Activated CD8-positive, alpha-beta T cell treated with anti-CD3 and anti-CD28 coated beads for 36 hours (primary cell): ENCODE data around the gene ZSCAN5A. TPM values are rescaled to one million over a fixed set of nuclear protein-coding genes. Genes with fewer than 3 reads are reported as not detected.
"Not testable (repeated sequence)": the region's sequence is repeated elsewhere in the genome, so short reads cannot be mapped to it uniquely, and the experiment has no call there.

ENCODE experiments used
- ATAC-seq: fragments of 200-7000 bp; cut with Tn5 transposase; one replicate; pipeline ENCODE4 v1.10.0; 2021; ENCODE audit warnings: mild to moderate bottlenecking, moderate library complexity
- CTCF ChIA-PET: fragments of 350-600 bp; sonication (Branson Sonifier 250); formaldehyde crosslinking; loops from one replicate; lab custom pipeline; 2021; ENCODE audit warnings: antibody characterized with exemption; lab: Charles Lee
- POLR2A ChIA-PET: fragments of 350-600 bp; sonication (Branson Sonifier 250); formaldehyde crosslinking; loops from one replicate; lab custom pipeline; 2021; ENCODE audit warnings: antibody characterized with exemption; lab: Charles Lee
- DNase-seq: peaks from one replicate; pipeline ENCODE4 v3.0.0-alpha.2; 2020
- H3K27ac Mint-ChIP-seq: one replicate; pipeline ENCODE4 v1.8.0; 2021; ENCODE audit warnings: mild to moderate bottlenecking, mixed read lengths
- H3K27me3 Mint-ChIP-seq: one replicate; pipeline ENCODE4 v1.8.0; 2021; ENCODE audit warnings: mixed read lengths
- H3K36me3 Mint-ChIP-seq: one replicate; pipeline ENCODE4 v1.8.0; 2021; ENCODE audit warnings: low read depth, mixed read lengths
- H3K4me1 Mint-ChIP-seq: one replicate; pipeline ENCODE4 v1.8.0; 2021; ENCODE audit warnings: low read depth, mixed read lengths
- H3K4me3 Mint-ChIP-seq: one replicate; pipeline ENCODE4 v1.8.0; 2021; ENCODE audit warnings: mild to moderate bottlenecking, moderate library complexity, mixed read lengths
- H3K9me3 Mint-ChIP-seq: one replicate; pipeline ENCODE4 v1.8.0; 2021; ENCODE audit warnings: mixed read lengths
- intact Hi-C: fragments of 100-400 bp; cut with micrococcal nuclease; formaldehyde crosslinking; loops from one replicate; pipeline ENCODE4 v1.10.0; 2022
- total RNA-seq, 2 experiments: library from RNA; stranded (reverse); gene quantifications; one replicate each; pipeline ENCODE4 v1.2.3, GENCODE V29; 2021
- TF ChIP-seq, protein P1 (sequence below): fragments of 200-600 bp; IDR thresholded peaks from one replicate; pipeline ENCODE4 v1.8.0; 2022; ENCODE audit warnings: antibody characterized with exemption, mild to moderate bottlenecking

The ZSCAN5A gene
- total RNA-seq, 2 experiments from 2014 or later, result 7.7 to 9.0 TPM

- POLR2A ChIA-PET, result no interaction called here
- TF ChIP-seq, protein P1, sequence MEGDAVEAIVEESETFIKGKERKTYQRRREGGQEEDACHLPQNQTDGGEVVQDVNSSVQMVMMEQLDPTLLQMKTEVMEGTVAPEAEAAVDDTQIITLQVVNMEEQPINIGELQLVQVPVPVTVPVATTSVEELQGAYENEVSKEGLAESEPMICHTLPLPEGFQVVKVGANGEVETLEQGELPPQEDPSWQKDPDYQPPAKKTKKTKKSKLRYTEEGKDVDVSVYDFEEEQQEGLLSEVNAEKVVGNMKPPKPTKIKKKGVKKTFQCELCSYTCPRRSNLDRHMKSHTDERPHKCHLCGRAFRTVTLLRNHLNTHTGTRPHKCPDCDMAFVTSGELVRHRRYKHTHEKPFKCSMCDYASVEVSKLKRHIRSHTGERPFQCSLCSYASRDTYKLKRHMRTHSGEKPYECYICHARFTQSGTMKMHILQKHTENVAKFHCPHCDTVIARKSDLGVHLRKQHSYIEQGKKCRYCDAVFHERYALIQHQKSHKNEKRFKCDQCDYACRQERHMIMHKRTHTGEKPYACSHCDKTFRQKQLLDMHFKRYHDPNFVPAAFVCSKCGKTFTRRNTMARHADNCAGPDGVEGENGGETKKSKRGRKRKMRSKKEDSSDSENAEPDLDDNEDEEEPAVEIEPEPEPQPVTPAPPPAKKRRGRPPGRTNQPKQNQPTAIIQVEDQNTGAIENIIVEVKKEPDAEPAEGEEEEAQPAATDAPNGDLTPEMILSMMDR, result no peak
- Mint-ChIP-seq H3K36me3 (no peaks in the 10 kb centered on the region), H3K27ac (no peak overlapping the region), H3K9me3 (no peaks in the 10 kb centered on the region), H3K4me1 (no peaks in the 10 kb centered on the region), H3K27me3 (peaks cover 12% of the 10 kb centered on the region), H3K4me3 (no peak overlapping the region)
- intact Hi-C loops, result no loop called here
- CTCF ChIA-PET, result no interaction called here
- no peak for ATAC-seq
- no peak for DNase-seq
Observed at GRCh38 chr19:56211718-56212117, 102.9 kb downstream of the ZSCAN5A start.

- H3K9me3 Mint-ChIP-seq, intact Hi-C loops, H3K27me3 Mint-ChIP-seq, POLR2A ChIA-PET, DNase-seq, H3K4me3 Mint-ChIP-seq, ATAC-seq, H3K4me1 Mint-ChIP-seq, CTCF ChIA-PET, H3K27ac Mint-ChIP-seq, H3K36me3 Mint-ChIP-seq: not testable (repeated sequence)
Observed at GRCh38 chr19:56210036-56210435, 104.6 kb downstream of the ZSCAN5A start.

- CTCF ChIA-PET, result no interaction called here
- H3K27me3 Mint-ChIP-seq, result peaks cover 6% of the 10 kb centered on the region
- H3K4me1 Mint-ChIP-seq, result no peaks in the 10 kb centered on the region
- TF ChIP-seq, protein P1, result no peak
- H3K9me3 Mint-ChIP-seq, result no peaks in the 10 kb centered on the region
- no peak for DNase-seq
- no peak for ATAC-seq
- POLR2A ChIA-PET, result interaction anchor here (0.7 kb wide), 1 partner anchor 468 kb away, joined by 3 read pairs; no protein-coding TSS in a partner anchor
- H3K27ac Mint-ChIP-seq, result no peak overlapping the region
- intact Hi-C loops, result no loop called here
- H3K36me3 Mint-ChIP-seq, result no peaks in the 10 kb centered on the region
- no peak overlapping the region for H3K4me3 Mint-ChIP-seq
Observed at GRCh38 chr19:56209091-56209490, 105.5 kb downstream of the ZSCAN5A start.

DNA sequence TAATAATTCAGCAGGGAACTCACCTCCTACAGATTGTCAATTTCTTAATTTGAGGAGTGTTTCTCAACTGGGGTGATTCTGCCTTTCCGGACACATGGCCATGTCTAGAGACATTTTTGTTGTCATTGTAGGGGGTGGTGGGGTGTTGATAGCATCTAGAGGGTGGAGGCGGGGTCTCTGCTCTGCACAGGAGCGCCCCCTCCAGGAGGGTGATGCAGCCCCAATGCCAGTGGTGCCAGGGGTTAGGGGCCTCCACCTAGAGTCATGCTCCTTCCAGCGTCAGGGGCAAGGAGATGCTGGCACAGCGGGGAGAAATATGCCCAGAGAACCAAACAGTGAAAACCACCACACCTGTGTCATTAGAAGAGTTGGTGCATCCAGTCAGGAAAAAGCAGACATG, 107.1 kb downstream of the ZSCAN5A start:
- CTCF ChIA-PET, intact Hi-C loops, H3K36me3 Mint-ChIP-seq, H3K4me1 Mint-ChIP-seq, H3K9me3 Mint-ChIP-seq, DNase-seq, H3K27ac Mint-ChIP-seq, H3K27me3 Mint-ChIP-seq, ATAC-seq, H3K4me3 Mint-ChIP-seq: not testable (repeated sequence)
- POLR2A ChIA-PET, result interaction anchor here (1.0 kb wide), 1 partner anchor 488 kb away, joined by 3 read pairs; no protein-coding TSS in a partner anchor

DNA sequence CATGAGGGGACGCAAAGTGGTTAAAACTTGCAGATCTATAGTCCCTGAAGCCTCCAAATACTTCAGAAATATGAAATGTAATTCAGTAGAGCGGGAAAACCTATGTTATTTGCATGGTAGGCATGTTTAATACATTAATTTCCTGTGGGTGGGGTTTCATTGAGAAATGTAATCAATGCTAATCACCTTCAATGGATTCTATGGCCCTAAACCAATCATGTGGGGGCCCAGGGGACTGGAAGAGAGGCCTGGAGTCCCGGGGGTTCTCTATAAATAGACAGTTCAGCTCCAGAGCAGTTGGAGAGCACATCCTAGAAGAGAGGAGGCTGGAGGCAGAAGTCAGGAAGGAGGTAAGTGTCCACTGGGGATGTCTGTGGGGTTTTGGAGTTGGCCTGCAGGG, 112.7 kb downstream of the ZSCAN5A start, which contains the start of gene ZSCAN5C:
TSS of gene ZSCAN5C (plus strand) at position 301 of the 400 bp plus-strand sequence. CDS start 3,641 bp downstream, outside the sequence.
- peaks cover 5% of the 10 kb centered on the region for H3K27me3 Mint-ChIP-seq
- no peaks in the 10 kb centered on the region for H3K36me3 Mint-ChIP-seq
- no peak within 1 kb of the TSS for H3K4me3 Mint-ChIP-seq
- CTCF ChIA-PET, result no interaction called here
- no peak for DNase-seq
- no peak within 1 kb of the TSS for H3K27ac Mint-ChIP-seq
- no peaks in the 10 kb centered on the region for H3K9me3 Mint-ChIP-seq
- no peak for ATAC-seq
- no peaks in the 10 kb centered on the region for H3K4me1 Mint-ChIP-seq
- intact Hi-C loops, result no loop called here
- POLR2A ChIA-PET, result no interaction called here
- TF ChIP-seq, protein P1, result no peak

GRCh38 chr19:56199687-56200086, 115.0 kb downstream of the ZSCAN5A start:
- Mint-ChIP-seq H3K27ac (no peak overlapping the region), H3K4me3 (no peak overlapping the region), H3K36me3 (no peaks in the 10 kb centered on the region), H3K9me3 (no peaks in the 10 kb centered on the region), H3K27me3 (peaks cover 1% of the 10 kb centered on the region), H3K4me1 (no peaks in the 10 kb centered on the region)
- no peak for ATAC-seq
- TF ChIP-seq, protein P1, result no peak
- ChIA-PET POLR2A (no interaction called here), CTCF (interaction anchor here (1.0 kb wide), 1 partner anchor 53 kb away, joined by 4 read pairs; no protein-coding TSS in a partner anchor)
- intact Hi-C loops, result no loop called here
- no peak for DNase-seq

DNA sequence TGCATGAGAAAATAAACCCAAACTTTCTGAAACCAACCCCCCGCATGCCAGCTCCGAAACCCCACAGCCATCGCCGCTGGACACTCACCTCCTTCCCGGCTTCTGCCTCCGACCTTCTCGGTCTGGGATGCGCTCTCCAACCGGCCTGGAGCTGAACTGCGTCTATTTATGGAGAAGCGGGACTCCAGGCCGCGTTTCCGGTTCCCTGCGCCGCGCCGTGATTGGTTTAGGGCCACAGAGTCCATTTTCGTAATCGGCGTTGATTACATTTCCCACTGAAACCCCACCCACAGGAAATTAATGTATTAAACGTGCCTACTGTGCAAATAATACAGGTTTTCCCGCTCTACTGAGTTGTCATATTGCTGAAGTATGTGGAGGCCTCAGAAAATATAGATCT, 117.0 kb downstream of the ZSCAN5A start, which contains the start of gene ZSCAN5B:
TSS of gene ZSCAN5B (minus strand) at position 138 of the 400 bp plus-strand sequence. CDS start 4,731 bp downstream, outside the sequence.
- H3K4me1 Mint-ChIP-seq, H3K4me3 Mint-ChIP-seq, H3K9me3 Mint-ChIP-seq, H3K27me3 Mint-ChIP-seq, ATAC-seq, H3K36me3 Mint-ChIP-seq, DNase-seq, POLR2A ChIA-PET, intact Hi-C loops, H3K27ac Mint-ChIP-seq, CTCF ChIA-PET: not testable (repeated sequence)
